Measurements from ENCODE around the gene NCS1. TPM values are rescaled to one million over a fixed set of nuclear protein-coding genes. Genes with fewer than 3 reads are reported as not detected.

The NCS1 gene
- total RNA-seq, 2 donors from 2014 or later, result 19.1 to 28.5 TPM

DNA sequence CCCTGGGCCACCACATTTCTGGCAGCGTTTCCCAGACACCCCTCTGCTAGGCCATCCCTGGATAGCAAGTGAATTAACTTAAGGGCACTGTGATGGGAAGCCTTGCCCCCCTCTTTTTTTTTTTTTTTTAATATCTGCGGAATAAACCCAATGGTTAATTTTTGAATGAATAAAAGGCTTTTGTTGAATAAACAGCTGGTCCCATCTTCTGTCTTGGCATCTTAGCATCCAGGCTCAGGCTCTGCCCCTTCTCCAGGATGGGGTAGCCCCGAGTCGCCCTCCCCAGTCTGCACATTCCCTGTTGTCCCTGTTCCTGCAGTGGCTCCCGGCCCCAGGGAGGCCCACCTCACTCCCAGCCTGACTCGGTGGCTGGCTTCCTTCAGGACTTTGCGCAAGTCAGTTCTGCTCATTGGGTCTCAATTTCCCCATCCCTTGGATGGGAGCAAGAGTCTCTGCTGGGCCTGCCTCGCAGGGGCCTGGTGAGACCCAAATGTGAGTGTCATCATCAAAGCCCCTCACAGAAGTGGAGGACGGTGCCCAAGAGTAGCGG lies 64.3 kb downstream of the NCS1 start:
- H3K27me3 ChIP-seq (replicated peaks; ENCODE audit: insufficient read depth), result no peaks in the 10 kb centered on the region
- no peak for TF ChIP-seq POLR2A (IDR thresholded peaks at IDR 0.05)
- TF ChIP-seq, protein P1, sequence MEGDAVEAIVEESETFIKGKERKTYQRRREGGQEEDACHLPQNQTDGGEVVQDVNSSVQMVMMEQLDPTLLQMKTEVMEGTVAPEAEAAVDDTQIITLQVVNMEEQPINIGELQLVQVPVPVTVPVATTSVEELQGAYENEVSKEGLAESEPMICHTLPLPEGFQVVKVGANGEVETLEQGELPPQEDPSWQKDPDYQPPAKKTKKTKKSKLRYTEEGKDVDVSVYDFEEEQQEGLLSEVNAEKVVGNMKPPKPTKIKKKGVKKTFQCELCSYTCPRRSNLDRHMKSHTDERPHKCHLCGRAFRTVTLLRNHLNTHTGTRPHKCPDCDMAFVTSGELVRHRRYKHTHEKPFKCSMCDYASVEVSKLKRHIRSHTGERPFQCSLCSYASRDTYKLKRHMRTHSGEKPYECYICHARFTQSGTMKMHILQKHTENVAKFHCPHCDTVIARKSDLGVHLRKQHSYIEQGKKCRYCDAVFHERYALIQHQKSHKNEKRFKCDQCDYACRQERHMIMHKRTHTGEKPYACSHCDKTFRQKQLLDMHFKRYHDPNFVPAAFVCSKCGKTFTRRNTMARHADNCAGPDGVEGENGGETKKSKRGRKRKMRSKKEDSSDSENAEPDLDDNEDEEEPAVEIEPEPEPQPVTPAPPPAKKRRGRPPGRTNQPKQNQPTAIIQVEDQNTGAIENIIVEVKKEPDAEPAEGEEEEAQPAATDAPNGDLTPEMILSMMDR (IDR thresholded peaks at IDR 0.05), result no peak
- TF ChIP-seq POLR2AphosphoS5 (IDR thresholded peaks at IDR 0.05), result no peak
- H3K9me3 ChIP-seq, result no peaks in the 10 kb centered on the region
- WGBS, result 52% methylated on average over 10 of the region's 10 CpGs
- no peaks in the 10 kb centered on the region for H3K4me1 ChIP-seq (replicated peaks)
- intact Hi-C loops (cut with DNase I), result loop anchor here (1.0 to 5.0 kb wide), 3 partner anchors 64 to 349 kb away; partner anchors contain the start of gene NCS1
- peak overlapping the region; percentile 50 to 58 for H3K27ac ChIP-seq
- H3K4me3 ChIP-seq, result no peak overlapping the region
- no peaks in the 10 kb centered on the region for H3K36me3 ChIP-seq
- no peak for DNase-seq (ENCODE audit: low spot score)

DNA sequence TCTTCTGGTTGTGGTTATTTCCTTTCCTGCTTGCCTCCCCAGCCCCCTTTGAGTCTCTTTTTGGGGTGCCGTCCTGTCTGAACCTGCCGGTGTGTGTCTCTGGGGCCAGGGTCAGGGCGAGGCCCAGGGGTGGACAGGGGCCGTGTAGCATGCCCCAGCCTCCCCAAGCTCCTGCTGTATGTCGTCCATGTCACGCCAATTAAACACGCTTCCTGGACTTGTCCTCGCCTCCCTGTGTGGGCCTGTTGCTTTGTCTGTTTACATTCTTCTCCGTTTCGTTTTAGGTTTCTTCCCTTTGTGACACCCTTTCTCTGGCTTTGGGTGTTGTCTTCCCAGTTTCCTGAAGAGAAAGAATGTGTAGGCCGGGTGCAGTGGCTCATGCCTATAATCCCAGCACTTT lies 64.9 kb downstream of the NCS1 start:
- no peak for DNase-seq (ENCODE audit: low spot score)
- no peaks in the 10 kb centered on the region for H3K27me3 ChIP-seq (replicated peaks; ENCODE audit: insufficient read depth)
- no peaks in the 10 kb centered on the region for H3K9me3 ChIP-seq
- no peaks in the 10 kb centered on the region for H3K4me1 ChIP-seq (replicated peaks)
- H3K27ac ChIP-seq, result peak overlapping the region; percentile 50 to 58
- H3K4me3 ChIP-seq, result no peak overlapping the region
- WGBS, result 29% methylated on average over 11 of the region's 11 CpGs
- no peak for TF ChIP-seq POLR2A (IDR thresholded peaks at IDR 0.05)
- TF ChIP-seq POLR2AphosphoS5 (IDR thresholded peaks at IDR 0.05), result peak; percentile 42
- TF ChIP-seq, protein P1 (IDR thresholded peaks at IDR 0.05), result no peak
- intact Hi-C loops (cut with DNase I), result loop anchor here (5.0 kb wide), 2 partner anchors 65 to 350 kb away; partner anchors contain the start of gene NCS1
- no peaks in the 10 kb centered on the region for H3K36me3 ChIP-seq

DNA sequence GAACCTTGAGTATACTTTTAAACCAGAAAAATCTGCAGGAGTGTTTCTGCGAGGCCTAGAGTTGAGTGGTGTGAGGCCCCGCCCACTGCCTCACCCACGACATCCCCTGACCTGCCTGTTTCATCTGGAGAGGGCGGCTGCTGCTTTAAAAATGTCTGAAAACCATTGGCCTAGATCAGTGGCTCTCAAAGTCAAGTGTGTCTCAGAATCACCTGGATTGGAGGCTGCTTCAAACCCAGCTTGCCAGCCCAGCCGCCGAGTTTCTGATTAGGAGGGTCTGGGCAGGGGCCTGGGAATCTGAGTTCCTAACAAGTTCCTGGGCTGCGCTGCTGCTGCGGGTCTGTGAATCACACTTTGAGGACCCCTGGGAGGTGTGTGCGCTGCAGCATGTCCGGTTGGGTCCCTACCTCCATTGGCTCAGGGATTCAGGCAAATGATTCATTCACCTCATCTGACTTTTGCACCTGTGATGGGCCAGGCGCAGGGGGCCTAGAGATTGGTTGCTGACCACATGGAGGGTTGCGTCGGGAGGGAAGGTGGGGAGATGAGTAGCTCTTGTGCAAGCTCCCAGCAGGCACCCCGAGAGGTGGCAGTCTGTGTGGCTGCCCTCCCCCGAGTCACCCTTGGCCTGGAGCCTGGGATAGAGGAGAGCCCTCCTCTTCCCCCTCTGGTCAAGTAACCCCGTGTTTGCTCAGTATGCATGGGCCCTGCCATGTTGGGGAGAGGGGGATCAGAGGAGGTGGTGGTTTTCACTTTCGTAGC lies 65.7 kb downstream of the NCS1 start:
- H3K4me3 ChIP-seq, result no peak overlapping the region
- TF ChIP-seq, protein P1 (IDR thresholded peaks at IDR 0.05), result no peak
- TF ChIP-seq POLR2AphosphoS5 (IDR thresholded peaks at IDR 0.05), result no peak
- TF ChIP-seq POLR2A (IDR thresholded peaks at IDR 0.05), result no peak
- DNase-seq (ENCODE audit: low spot score), result no peak
- intact Hi-C loops (cut with DNase I), result loop anchor here (2.0 to 5.0 kb wide), 3 partner anchors 66 to 351 kb away; partner anchors contain the start of gene NCS1
- no peaks in the 10 kb centered on the region for H3K27me3 ChIP-seq (replicated peaks; ENCODE audit: insufficient read depth)
- H3K4me1 ChIP-seq (replicated peaks), result no peaks in the 10 kb centered on the region
- H3K27ac ChIP-seq, result peak overlapping the region; percentile 50 to 58
- H3K9me3 ChIP-seq, result no peaks in the 10 kb centered on the region
- 76% methylated on average over 16 of the region's 17 CpGs for WGBS
- H3K36me3 ChIP-seq, result no peaks in the 10 kb centered on the region

DNA sequence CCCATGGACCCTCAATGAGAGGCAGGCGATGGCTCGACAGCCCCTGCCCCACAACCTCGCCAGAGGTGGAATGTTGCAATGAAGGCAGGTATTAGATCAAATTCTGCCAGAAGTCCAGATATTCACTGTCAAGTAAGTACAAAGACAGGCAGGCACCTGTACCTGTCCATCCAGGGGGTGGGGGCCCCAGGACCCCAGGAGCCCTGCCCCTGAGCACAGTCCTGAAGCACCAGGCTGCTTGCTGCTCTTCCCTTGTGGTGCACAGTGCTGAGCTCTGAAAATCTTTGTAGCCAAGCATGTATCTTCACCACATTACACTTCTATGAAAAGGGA lies 67.1 kb downstream of the NCS1 start:
- 91% methylated on average over 3 of the region's 3 CpGs for WGBS
- TF ChIP-seq POLR2A (IDR thresholded peaks at IDR 0.05) (no peak), POLR2AphosphoS5 (IDR thresholded peaks at IDR 0.05) (no peak)
- TF ChIP-seq, protein P1 (IDR thresholded peaks at IDR 0.05), result no peak
- no peaks in the 10 kb centered on the region for H3K36me3 ChIP-seq
- no peaks in the 10 kb centered on the region for H3K4me1 ChIP-seq (replicated peaks)
- H3K9me3 ChIP-seq, result no peaks in the 10 kb centered on the region
- no peak for DNase-seq (ENCODE audit: low spot score)
- no peaks in the 10 kb centered on the region for H3K27me3 ChIP-seq (replicated peaks; ENCODE audit: insufficient read depth)
- intact Hi-C loops (cut with DNase I), result loop anchor here (2.0 to 5.0 kb wide), 3 partner anchors 67 to 352 kb away; partner anchors contain the start of gene NCS1
- no peak overlapping the region for H3K27ac ChIP-seq
- no peak overlapping the region for H3K4me3 ChIP-seq

Data from prostate gland (tissue), 2 donors.